Tibial nerve (tissue), 4 donors: ENCODE measurements around the gene CRYBG1. TPM values are rescaled to one million over a fixed set of nuclear protein-coding genes. Genes with fewer than 3 reads are reported as not detected.

Source experiments
- DNase-seq, 2 donors: peaks; one replicate each; pipeline ENCODE4 v3.0.0-alpha.2; 2019; ENCODE audit warnings: low spot score in 2 of 2
- H3K27ac ChIP-seq, 4 donors: fragments of 200-600 bp; sonication (generic) in 3 of 4; one replicate each; pipeline ENCODE4 v1.5.1; 2017 to 2019; ENCODE audit warnings: mild to moderate bottlenecking in 1 of 4
- H3K27me3 ChIP-seq, 2 donors: fragments of 200-600 bp; sonication (generic) in 1 of 2; one replicate each; pipeline versions ENCODE4 v1.5.1 to v1.6.0; 2017 to 2019
- H3K36me3 ChIP-seq, 3 donors: fragments of 200-600 bp; sonication (generic); one replicate each; pipeline ENCODE4 v1.5.1; 2018 to 2019
- H3K4me1 ChIP-seq, 4 donors: fragments of 200-600 bp; sonication (generic) in 3 of 4; one replicate each; pipeline ENCODE4 v1.5.1; 2017 to 2019
- H3K4me3 ChIP-seq, 4 donors: fragments of 200-600 bp; sonication (generic) in 3 of 4; one replicate each; pipeline ENCODE4 v1.5.1; 2017 to 2019; ENCODE audit warnings: mild to moderate bottlenecking in 1 of 4, moderate library complexity in 1 of 4
- H3K9me3 ChIP-seq, 4 donors: fragments of 200-600 bp; sonication (generic) in 3 of 4; one replicate each; pipeline ENCODE4 v1.5.1; 2017 to 2019
- CTCF ChIP-seq, 5 experiments: fragments of 200-600 bp in 3 of 5; fragments of 450-650 bp in 2 of 5; sonication (generic) in 3 of 5; IDR thresholded peaks; one replicate each; pipeline ENCODE4 v1.5.1; 2016 to 2019; ENCODE audit warnings: antibody characterized with exemption in 5 of 5, mild to moderate bottlenecking in 3 of 5, moderate library complexity in 2 of 5
- EP300 ChIP-seq, 2 donors: sonication (generic); formaldehyde crosslinking; IDR thresholded peaks; one replicate each; pipeline ENCODE4 v1.6.1; 2017; ENCODE audit warnings: antibody characterized with exemption in 2 of 2, mild to moderate bottlenecking in 1 of 2
- POLR2A ChIP-seq, 2 donors: fragments of 450-650 bp; IDR thresholded peaks; one replicate each; pipeline ENCODE4 v1.6.1; 2017; ENCODE audit warnings: antibody characterized with exemption in 2 of 2, mild to moderate bottlenecking in 2 of 2, moderate library complexity in 2 of 2
- WGBS, 2 donors: methylation state at CpG; one replicate each; pipeline ENCODE4 v1.1.5; 2018; 5-methylcytosine and 5-hydroxymethylcytosine counted together
- total RNA-seq, 4 donors: library from RNA; depleted of rRNA; stranded (reverse); fragments of >200 nt; gene quantifications; one replicate each; pipeline ENCODE4 v1.1.0, GENCODE V29; 2016

The CRYBG1 gene
- total RNA-seq, 4 donors from 2014 or later, result 5.9 to 15.3 (median 8.1) TPM

DNA sequence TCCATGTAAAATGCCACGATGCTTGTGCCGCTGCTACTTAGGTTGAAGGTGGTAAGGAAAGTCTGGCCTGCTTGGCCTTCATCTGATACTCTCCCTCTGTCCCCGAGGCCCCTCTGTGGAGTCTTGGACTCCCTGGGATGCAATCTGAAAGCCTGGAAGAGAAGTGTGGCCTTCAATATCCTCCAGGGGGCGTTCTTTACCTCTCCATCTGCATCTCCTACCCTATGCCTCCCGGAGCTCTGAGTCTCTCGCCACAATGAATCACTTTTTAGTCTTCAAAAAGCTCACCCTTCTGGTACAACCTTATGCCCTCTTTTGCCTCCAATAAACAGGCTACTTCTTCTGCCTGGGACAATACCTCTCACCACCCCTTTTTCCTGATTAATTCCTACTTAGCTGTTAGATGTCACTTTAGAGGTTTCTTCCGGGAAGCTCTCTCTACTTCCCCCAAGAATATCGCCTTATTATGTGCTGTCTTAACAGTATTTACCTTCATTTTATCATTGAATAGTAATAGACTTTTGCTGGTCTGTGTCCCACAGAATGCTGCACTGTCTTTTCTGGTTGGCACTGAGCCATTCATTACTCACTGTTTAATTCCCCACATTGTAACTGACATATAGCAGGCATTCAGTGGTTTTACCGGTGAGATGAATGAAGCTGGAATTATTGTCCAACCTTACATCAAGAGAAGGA lies 21.0 kb upstream of the CRYBG1 start:
- TF ChIP-seq POLR2A (IDR thresholded peaks at IDR 0.05) (no peak), CTCF (IDR thresholded peaks at IDR 0.05) (peak; percentile 52 to 73 (median 57))
- Histone ChIP-seq H3K9me3 (no peaks in the 10 kb centered on the region), H3K4me1 (peaks cover 0 to 9% (median 0%) of the 10 kb centered on the region in 4 donors), H3K4me3 (peak overlapping the region in 1 of 4 donors; percentile 18), H3K36me3 (no peaks in the 10 kb centered on the region), H3K27me3 (no peaks in the 10 kb centered on the region), H3K27ac (no peak overlapping the region)
- WGBS, 2 donors, result 16 to 17% methylated on average over 9 of the region's 9 CpGs
- DNase-seq, result peak in 1 of 2 donors; percentile 48

DNA sequence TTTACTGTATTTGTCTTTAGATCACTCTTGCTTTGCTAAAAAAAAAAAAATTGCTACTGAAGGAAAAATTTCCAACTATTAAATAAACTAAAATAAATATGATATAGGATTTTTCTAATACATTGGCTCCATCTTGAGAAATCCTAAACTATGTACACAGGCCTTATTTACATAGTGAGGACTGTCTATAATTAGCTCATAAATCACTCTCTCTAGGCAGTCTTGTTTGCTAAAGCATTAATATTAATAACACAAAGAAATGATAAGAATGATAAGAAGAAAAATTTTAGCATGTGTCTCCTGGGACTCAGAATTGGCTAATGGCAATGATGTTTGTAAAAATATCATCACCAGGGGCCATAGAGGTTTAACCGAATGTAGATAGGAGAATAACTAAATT lies 13.3 kb upstream of the CRYBG1 start:
- Histone ChIP-seq H3K9me3 (peaks cover 0 to 1% (median 0%) of the 10 kb centered on the region in 4 donors), H3K27ac (no peak overlapping the region), H3K36me3 (no peaks in the 10 kb centered on the region), H3K4me1 (no peaks in the 10 kb centered on the region), H3K27me3 (no peaks in the 10 kb centered on the region), H3K4me3 (no peak overlapping the region)
- 80 to 86% methylated on average over 1 of the region's 1 CpG for WGBS, 2 donors
- TF ChIP-seq EP300 (IDR thresholded peaks at IDR 0.05) (no peak), CTCF (IDR thresholded peaks at IDR 0.05) (no peak), POLR2A (IDR thresholded peaks at IDR 0.05) (no peak)
- DNase-seq, result no peak

GRCh38 chr6:106356378-106356777 lies 4.1 kb upstream of the CRYBG1 start:
- peaks cover 0 to 10% (median 3%) of the 10 kb centered on the region in 4 donors for H3K9me3 ChIP-seq
- no peak overlapping the region for H3K4me3 ChIP-seq
- WGBS, 2 donors, result 79% methylated on average over 1 of the region's 1 CpG
- no peaks in the 10 kb centered on the region for H3K36me3 ChIP-seq
- H3K27ac ChIP-seq, result no peak overlapping the region
- TF ChIP-seq POLR2A (IDR thresholded peaks at IDR 0.05), result no peak
- no peak for TF ChIP-seq EP300 (IDR thresholded peaks at IDR 0.05)
- no peak for TF ChIP-seq CTCF (IDR thresholded peaks at IDR 0.05)
- peaks cover 0 to 50% of the 10 kb centered on the region in 2 donors for H3K27me3 ChIP-seq
- H3K4me1 ChIP-seq, result peaks cover 0 to 16% (median 4%) of the 10 kb centered on the region in 4 donors
- no peak for DNase-seq

DNA sequence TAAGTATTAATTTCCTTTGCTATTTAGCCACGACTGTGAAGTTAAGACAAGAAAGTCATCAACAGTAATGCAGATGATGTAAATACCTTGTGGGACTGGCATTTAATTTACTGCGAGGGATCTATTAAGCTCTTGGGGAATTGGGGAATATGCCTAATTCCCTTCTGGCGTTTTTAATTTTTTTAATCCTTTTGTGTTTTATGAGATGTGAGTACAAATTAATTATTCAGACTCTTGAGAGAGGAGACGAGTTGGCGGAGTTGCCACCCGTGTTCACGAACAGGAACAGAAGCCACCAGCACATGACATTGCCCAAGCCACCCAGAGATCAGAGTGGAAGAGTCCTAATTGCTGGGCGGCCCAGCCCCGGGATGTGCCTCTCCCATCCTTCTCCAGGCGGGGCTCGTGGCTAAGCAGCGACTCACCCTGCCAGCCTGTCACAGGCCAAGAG lies 533 bp upstream of the CRYBG1 start:
- no peak for TF ChIP-seq CTCF (IDR thresholded peaks at IDR 0.05)
- TF ChIP-seq POLR2A (IDR thresholded peaks at IDR 0.05), result no peak
- no peak for TF ChIP-seq EP300 (IDR thresholded peaks at IDR 0.05)
- H3K27ac ChIP-seq, result no peak overlapping the region
- H3K4me1 ChIP-seq, result peaks cover 0 to 16% (median 4%) of the 10 kb centered on the region in 4 donors
- DNase-seq, result no peak
- no peaks in the 10 kb centered on the region for H3K36me3 ChIP-seq
- H3K9me3 ChIP-seq, result no peaks in the 10 kb centered on the region
- peaks cover 0 to 56% of the 10 kb centered on the region in 2 donors for H3K27me3 ChIP-seq
- 26% methylated on average over 10 to 12 of the region's 12 CpGs for WGBS, 2 donors
- peak overlapping the region in 2 of 4 donors; percentile 46 to 52 for H3K4me3 ChIP-seq

GRCh38 chr6:106360989-106361430 lies 493 bp downstream of the CRYBG1 start:
- Histone ChIP-seq H3K36me3 (no peaks in the 10 kb centered on the region), H3K4me1 (peaks cover 0 to 16% (median 4%) of the 10 kb centered on the region in 4 donors), H3K9me3 (no peaks in the 10 kb centered on the region), H3K27ac (no peak overlapping the region), H3K4me3 (peak overlapping the region; percentile 15 to 52 (median 36)), H3K27me3 (peaks cover 0 to 56% of the 10 kb centered on the region in 2 donors)
- no peak for DNase-seq
- 2 to 4% methylated on average over 30 to 31 of the region's 31 CpGs for WGBS, 2 donors
- TF ChIP-seq EP300 (IDR thresholded peaks at IDR 0.05), result no peak
- no peak for TF ChIP-seq POLR2A (IDR thresholded peaks at IDR 0.05)
- TF ChIP-seq CTCF (IDR thresholded peaks at IDR 0.05), result no peak
